Measurements from ENCODE around the gene EEF1AKMT1. TPM values are rescaled to one million over a fixed set of nuclear protein-coding genes. Genes with fewer than 3 reads are reported as not detected.

EEF1AKMT1 gene
- total and polyA plus RNA-seq, 8 donors: 9.6 to 15.9 (median 14.0) TPM

DNA sequence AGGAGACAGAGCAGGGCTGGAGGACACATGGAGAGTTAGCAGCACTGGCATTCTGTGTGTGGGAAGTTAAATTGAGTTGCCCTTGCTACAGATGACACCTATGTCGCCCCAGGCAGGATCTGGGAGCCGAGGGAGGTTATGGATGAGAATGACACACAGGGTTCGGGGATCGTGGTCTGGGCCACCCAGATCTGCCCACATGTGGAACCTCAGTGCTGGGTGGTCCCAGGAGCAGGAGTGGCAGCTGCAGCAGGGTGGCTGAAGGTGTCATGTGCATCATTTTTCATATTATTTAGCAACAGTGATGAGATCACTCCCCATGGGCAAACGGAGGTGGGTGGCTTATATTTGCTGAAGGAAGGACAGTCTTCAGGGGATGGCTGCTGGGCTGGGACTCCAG, 67.1 kb downstream of the EEF1AKMT1 start:
- Histone ChIP-seq H3K4me3 (no peak overlapping the region), H3K9me3 (no peaks in the 10 kb centered on the region), H3K27me3 (peaks cover 6 to 19% of the 10 kb centered on the region in 2 donors), H3K27ac (no peak overlapping the region), H3K36me3 (no peaks in the 10 kb centered on the region), H3K4me1 (peaks cover 0 to 14% of the 10 kb centered on the region in 2 donors)
- DNase-seq (no peak), ATAC-seq (no peak)
- intact Hi-C loops (cut with DNase I): no loop called here
- TF ChIP-seq, protein P1, sequence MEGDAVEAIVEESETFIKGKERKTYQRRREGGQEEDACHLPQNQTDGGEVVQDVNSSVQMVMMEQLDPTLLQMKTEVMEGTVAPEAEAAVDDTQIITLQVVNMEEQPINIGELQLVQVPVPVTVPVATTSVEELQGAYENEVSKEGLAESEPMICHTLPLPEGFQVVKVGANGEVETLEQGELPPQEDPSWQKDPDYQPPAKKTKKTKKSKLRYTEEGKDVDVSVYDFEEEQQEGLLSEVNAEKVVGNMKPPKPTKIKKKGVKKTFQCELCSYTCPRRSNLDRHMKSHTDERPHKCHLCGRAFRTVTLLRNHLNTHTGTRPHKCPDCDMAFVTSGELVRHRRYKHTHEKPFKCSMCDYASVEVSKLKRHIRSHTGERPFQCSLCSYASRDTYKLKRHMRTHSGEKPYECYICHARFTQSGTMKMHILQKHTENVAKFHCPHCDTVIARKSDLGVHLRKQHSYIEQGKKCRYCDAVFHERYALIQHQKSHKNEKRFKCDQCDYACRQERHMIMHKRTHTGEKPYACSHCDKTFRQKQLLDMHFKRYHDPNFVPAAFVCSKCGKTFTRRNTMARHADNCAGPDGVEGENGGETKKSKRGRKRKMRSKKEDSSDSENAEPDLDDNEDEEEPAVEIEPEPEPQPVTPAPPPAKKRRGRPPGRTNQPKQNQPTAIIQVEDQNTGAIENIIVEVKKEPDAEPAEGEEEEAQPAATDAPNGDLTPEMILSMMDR (IDR thresholded peaks at IDR 0.05): no peak

DNA sequence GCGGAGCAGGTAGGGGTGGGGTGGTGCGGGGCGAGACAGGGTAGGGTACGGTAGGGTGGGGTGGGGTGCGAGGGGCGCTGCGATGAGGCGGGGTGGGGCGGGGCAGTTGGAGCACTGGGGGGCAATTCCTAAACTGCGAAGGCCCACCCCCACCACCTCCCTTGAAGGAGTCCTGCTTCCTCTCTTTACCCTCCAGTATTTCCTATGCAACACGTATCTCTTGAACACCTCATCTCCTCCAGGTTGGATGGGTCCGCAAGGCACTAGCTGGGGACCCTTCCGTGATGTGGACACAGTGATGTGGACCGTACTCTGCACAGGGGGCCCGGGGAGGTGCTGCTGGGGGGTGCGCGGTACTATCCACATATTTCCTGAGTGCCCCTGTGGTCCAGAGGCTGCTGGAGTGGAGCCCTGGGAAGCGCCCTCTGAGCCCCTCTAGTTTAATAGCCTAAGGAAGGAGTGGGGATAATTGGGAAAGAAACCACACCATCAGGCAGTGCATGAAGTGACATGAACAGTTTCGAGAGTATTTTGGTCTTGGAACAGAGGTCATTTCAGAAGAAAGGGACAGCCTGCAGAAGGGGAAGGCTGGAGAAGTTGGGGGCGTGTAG, 69.2 kb downstream of the EEF1AKMT1 start:
- intact Hi-C loops (cut with DNase I): no loop called here
- ATAC-seq (no peak), DNase-seq (no peak)
- Histone ChIP-seq H3K4me3 (peak overlapping the region in 1 of 2 donors; percentile 36), H3K36me3 (no peaks in the 10 kb centered on the region), H3K9me3 (no peaks in the 10 kb centered on the region), H3K27me3 (peaks cover 6 to 37% of the 10 kb centered on the region in 2 donors), H3K27ac (no peak overlapping the region), H3K4me1 (peaks cover 0 to 14% of the 10 kb centered on the region in 2 donors)
- TF ChIP-seq, protein P1 (IDR thresholded peaks at IDR 0.05): no peak

DNA sequence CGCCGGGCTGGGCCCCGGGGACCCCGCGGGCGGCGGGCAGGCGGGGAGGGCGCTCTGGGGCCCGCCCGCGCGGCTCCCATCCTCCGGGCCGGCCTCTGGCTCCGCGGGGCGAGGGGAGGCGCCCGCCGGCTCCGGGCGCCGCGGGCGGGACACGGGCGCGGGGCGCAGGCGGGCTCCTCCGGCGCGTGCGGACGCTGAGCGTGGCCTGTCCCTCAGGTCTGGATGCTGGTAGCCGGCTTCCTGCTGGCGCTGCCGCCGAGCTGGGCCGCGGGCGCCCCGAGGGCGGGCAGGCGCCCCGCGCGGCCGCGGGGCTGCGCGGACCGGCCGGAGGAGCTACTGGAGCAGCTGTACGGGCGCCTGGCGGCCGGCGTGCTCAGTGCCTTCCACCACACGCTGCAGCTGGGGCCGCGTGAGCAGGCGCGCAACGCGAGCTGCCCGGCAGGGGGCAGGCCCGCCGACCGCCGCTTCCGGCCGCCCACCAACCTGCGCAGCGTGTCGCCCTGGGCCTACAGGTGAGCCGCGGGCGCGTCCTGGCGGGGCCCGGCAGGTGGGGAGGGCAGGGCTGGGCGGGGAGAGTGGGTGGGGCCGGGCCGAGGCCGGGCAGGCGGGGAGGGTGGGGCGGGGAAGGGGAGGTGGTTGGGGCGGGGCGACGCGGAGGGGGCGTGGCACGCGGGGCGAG, 69.8 kb downstream of the EEF1AKMT1 start:
- Histone ChIP-seq H3K27ac (no peak overlapping the region), H3K36me3 (no peaks in the 10 kb centered on the region), H3K4me1 (peaks cover 0 to 14% of the 10 kb centered on the region in 2 donors), H3K4me3 (peak overlapping the region; percentile 5 to 36), H3K9me3 (no peaks in the 10 kb centered on the region), H3K27me3 (peaks cover 6 to 39% of the 10 kb centered on the region in 2 donors)
- DNase-seq: peak; percentile 73 to 93 (median 86)
- intact Hi-C loops (cut with DNase I): no loop called here
- TF ChIP-seq, protein P1 (IDR thresholded peaks at IDR 0.05): peak; percentile 19 to 54
- ATAC-seq: peak; percentile 89

DNA sequence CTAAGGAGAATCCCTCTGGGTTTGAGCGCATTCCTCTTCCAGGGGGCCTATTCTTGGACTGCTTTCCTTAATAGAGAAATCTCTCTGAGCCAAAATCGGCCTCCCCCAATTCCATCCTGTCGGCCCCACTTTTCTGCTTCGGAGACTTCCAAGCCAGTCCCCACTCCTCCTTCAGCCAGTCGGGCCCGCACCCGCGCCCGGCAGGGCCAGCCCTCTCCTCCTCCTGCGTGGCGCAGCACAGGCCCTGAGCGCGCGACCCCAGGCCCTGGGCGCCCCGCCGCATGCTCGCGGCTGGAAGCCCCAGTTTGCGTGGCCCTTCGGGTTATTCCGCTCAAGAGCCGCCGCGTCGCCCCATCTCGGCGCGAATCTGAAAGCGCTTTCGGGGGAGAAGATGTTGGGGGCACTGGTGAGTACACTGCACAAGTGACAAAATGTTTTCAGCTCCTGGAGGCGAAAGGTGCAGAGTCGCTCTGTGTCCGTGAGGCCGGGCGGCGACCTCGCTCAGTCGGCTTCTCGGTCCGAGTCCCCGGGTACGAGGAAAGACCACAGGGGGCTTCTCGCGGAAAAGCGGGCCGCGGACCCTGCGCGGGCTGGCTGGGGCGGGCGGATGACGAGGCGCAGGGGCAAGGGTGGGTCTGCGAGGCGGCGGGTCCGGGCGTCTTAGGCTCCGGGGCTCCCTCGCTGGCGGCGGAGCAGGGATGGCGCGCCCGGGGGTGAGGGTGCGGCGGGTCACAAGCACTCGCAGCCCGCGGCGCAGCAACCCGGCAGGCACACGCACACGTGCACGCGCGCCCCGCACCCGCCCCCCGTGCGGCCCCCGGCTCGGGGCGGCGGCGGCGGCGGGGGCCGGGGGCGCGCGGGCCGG, 70.6 kb downstream of the EEF1AKMT1 start, which contains the start of gene IL17D:
IL17D (plus strand) TSS at position 785 of the 865 bp plus-strand sequence. CDS start 303 bp downstream, outside the sequence.
- intact Hi-C loops (cut with DNase I): no loop called here
- DNase-seq (peak in 2 of 4 donors; percentile 39 to 82), ATAC-seq (peak; percentile 40)
- Histone ChIP-seq H3K27ac (no peak within 1 kb of the TSS), H3K36me3 (no peaks in the 10 kb centered on the region), H3K27me3 (peaks cover 6 to 39% of the 10 kb centered on the region in 2 donors), H3K9me3 (no peaks in the 10 kb centered on the region), H3K4me1 (peaks cover 0 to 14% of the 10 kb centered on the region in 2 donors), H3K4me3 (peak within 1 kb of the TSS; percentile 55 to 58)
- TF ChIP-seq, protein P1 (IDR thresholded peaks at IDR 0.05): no peak

Measured in left lung (tissue), 10 donors.